ENCODE measurements around the gene SLC25A39. TPM values are rescaled to one million over a fixed set of nuclear protein-coding genes. Genes with fewer than 3 reads are reported as not detected.

The SLC25A39 gene
- total and polyA plus RNA-seq, 2 of the 13 experiments (the other 11 are each of a cell fraction or from before 2014, with no cell fraction given): 144 to 151 TPM

- TF ChIP-seq ZNF510 (CRISPR knock-in tag; IDR thresholded peaks at IDR 0.05; ENCODE audit: low read depth): no peak
- TF ChIP-seq DNMT1 (CRISPR knock-in tag; IDR thresholded peaks at IDR 0.05): no peak
- TF ChIP-seq FOXK2 (IDR thresholded peaks at IDR 0.05): no peak
- no peak for TF ChIP-seq SNRNP70 (IDR thresholded peaks at IDR 0.05; ENCODE audit: low read depth, low read length)
- TF ChIP-seq ZNF275 (CRISPR knock-in tag; IDR thresholded peaks at IDR 0.05; ENCODE audit: borderline replicate concordance): peak; percentile 57; the same call in 1 of the 2 replicates
- TF ChIP-seq ZNF609 (CRISPR knock-in tag; IDR thresholded peaks at IDR 0.05; ENCODE audit: borderline replicate concordance): no peak
- 0 out of 2 replicates have a peak, but pooled peaks have one; percentile 76 for TF ChIP-seq ISX (CRISPR knock-in tag; conservative IDR thresholded peaks at IDR 0.05)
- peak; percentile 67; the same call in 1 of the 2 replicates for TF ChIP-seq RFXAP (CRISPR knock-in tag; IDR thresholded peaks at IDR 0.05; ENCODE audit: borderline replicate concordance)
- TF ChIP-seq ZNF878 (CRISPR knock-in tag; IDR thresholded peaks at IDR 0.05): peak; percentile 81; the same call in 1 of the 2 replicates
- TF ChIP-seq ZNF513 (CRISPR knock-in tag; conservative IDR thresholded peaks at IDR 0.05): no peak
- no peak for TF ChIP-seq KAT2B (IDR thresholded peaks at IDR 0.05; ENCODE audit: borderline replicate concordance, low read depth, low read length)
- peak; percentile 96 for TF ChIP-seq ATF6 (CRISPR knock-in tag; conservative IDR thresholded peaks at IDR 0.05)
- 0 out of 2 replicates have a peak, but pooled peaks have one; percentile 60 for TF ChIP-seq ZNF557 (CRISPR knock-in tag; IDR thresholded peaks at IDR 0.05)
- TF ChIP-seq PLSCR1 (CRISPR knock-in tag; IDR thresholded peaks at IDR 0.05; ENCODE audit: borderline replicate concordance): no peak
- TF ChIP-seq HBP1 (CRISPR knock-in tag; IDR thresholded peaks at IDR 0.05; ENCODE audit: low read depth): peak; percentile 89; the same call in 1 of the 2 replicates
These were observed 16.3 kb downstream of the SLC25A39 start, which contains the start of gene RUNDC3A (continued) for GRCh38 chr17:44308320-44308818.
